Astrocyte (in vitro differentiated cells and primary cell): ENCODE data around the gene TOP3B. TPM values are rescaled to one million over a fixed set of nuclear protein-coding genes. Genes with fewer than 3 reads are reported as not detected.

Experiments used
- DNase-seq: peaks from one replicate; pipeline ENCODE4 v3.0.0-alpha.2; 2010; ENCODE audit warnings: low read depth
- FAIRE-seq: peaks from 2 replicates; lab custom pipeline; 2011; peaks lifted over from hg19 to GRCh38; lab: Jason Lieb, UNC
- H2AFZ ChIP-seq: 2 replicates; pipeline ENCODE4 v1.6.0; 2012; ENCODE audit warnings: low read depth, low read length, inconsistent platforms
- H3K27ac ChIP-seq: 2 replicates; pipeline ENCODE4 v1.5.1; 2011; ENCODE audit warnings: low read depth, low read length, inconsistent platforms
- H3K27me3 ChIP-seq: 2 replicates; pipeline ENCODE4 v1.6.0; 2011; ENCODE audit warnings: low read length, inconsistent platforms; ENCODE audit not compliant: insufficient read depth
- H3K36me3 ChIP-seq: 2 replicates; pipeline ENCODE4 v1.5.1; 2011; ENCODE audit warnings: low read length, inconsistent platforms; ENCODE audit not compliant: insufficient read depth
- H3K4me1 ChIP-seq: 2 replicates; pipeline ENCODE4 v1.5.1; 2011; ENCODE audit warnings: low read length, inconsistent platforms; ENCODE audit not compliant: insufficient read depth
- H3K4me2 ChIP-seq: 2 replicates; pipeline ENCODE4 v1.6.0; 2012; ENCODE audit warnings: low read length, inconsistent platforms
- H3K4me3 ChIP-seq: 2 replicates; pipeline ENCODE4 v1.5.1; 2011; ENCODE audit warnings: low read depth, mild to moderate bottlenecking, low read length, inconsistent platforms; ENCODE audit not compliant: insufficient read depth
- H3K79me2 ChIP-seq: 2 replicates; pipeline ENCODE4 v1.6.0; 2012; ENCODE audit warnings: mild to moderate bottlenecking, low read length, inconsistent platforms; ENCODE audit not compliant: insufficient read depth
- H3K9ac ChIP-seq: 2 replicates; pipeline ENCODE4 v1.6.0; 2012; ENCODE audit warnings: mild to moderate bottlenecking, low read length, inconsistent platforms
- H3K9me3 ChIP-seq: 2 replicates; pipeline ENCODE4 v1.5.1; 2012; ENCODE audit warnings: low read depth, mild to moderate bottlenecking, low read length, inconsistent platforms; ENCODE audit not compliant: insufficient read depth
- H4K20me1 ChIP-seq: 2 replicates; pipeline ENCODE4 v1.6.0; 2012; ENCODE audit warnings: low read length, inconsistent platforms; ENCODE audit not compliant: insufficient read depth
- H3K27ac Mint-ChIP-seq: one replicate; pipeline ENCODE4 v1.8.0; 2021; ENCODE audit warnings: mild to moderate bottlenecking, mixed read lengths; ENCODE audit not compliant: unreplicated experiment
- H3K27me3 Mint-ChIP-seq: one replicate; pipeline ENCODE4 v1.8.0; 2021; ENCODE audit warnings: low read depth, mixed read lengths; ENCODE audit not compliant: unreplicated experiment
- H3K36me3 Mint-ChIP-seq: one replicate; pipeline ENCODE4 v1.8.0; 2021; ENCODE audit warnings: low read depth, mixed read lengths; ENCODE audit not compliant: unreplicated experiment
- H3K4me1 Mint-ChIP-seq: one replicate; pipeline ENCODE4 v1.8.0; 2021; ENCODE audit warnings: low read depth, mixed read lengths; ENCODE audit not compliant: unreplicated experiment
- H3K4me3 Mint-ChIP-seq: one replicate; pipeline ENCODE4 v1.8.0; 2021; ENCODE audit warnings: mild to moderate bottlenecking, moderate library complexity, mixed read lengths; ENCODE audit not compliant: unreplicated experiment
- H3K9me3 Mint-ChIP-seq: one replicate; pipeline ENCODE4 v1.8.0; 2021; ENCODE audit warnings: mild to moderate bottlenecking, mixed read lengths; ENCODE audit not compliant: unreplicated experiment
- CTCF ChIP-seq: IDR thresholded peaks from 2 replicates; pipeline ENCODE4 v1.5.1; 2011; ENCODE audit warnings: low read depth, mild to moderate bottlenecking, inconsistent platforms, low read length, moderate library complexity; ENCODE audit not compliant: insufficient read depth
- EZH2 ChIP-seq: IDR thresholded peaks from 2 replicates; pipeline ENCODE4 v1.6.1; 2012; ENCODE audit warnings: mild to moderate bottlenecking, low read length, inconsistent platforms; ENCODE audit not compliant: insufficient read depth
- total RNA-seq: library from RNA; stranded (reverse); gene quantifications from 2 replicates; pipeline ENCODE4 v1.2.1, GENCODE V29; 2021

Gene TOP3B
- total RNA-seq, 1 donor from 2014 or later: 37.3 TPM

GRCh38 chr22:22005945-22006595 is 23.5 kb upstream of the TOP3B start:
- FAIRE-seq (no peak), DNase-seq (no peak)
- Mint-ChIP-seq H3K36me3 (no peaks in the 10 kb centered on the region), H3K9me3 (no peaks in the 10 kb centered on the region), H3K4me1 (no peaks in the 10 kb centered on the region), H3K27ac (no peak overlapping the region), H3K4me3 (no peak overlapping the region), H3K27me3 (peaks cover 40% of the 10 kb centered on the region)
- H3K9ac ChIP-seq: no peak overlapping the region
- no peaks in the 10 kb centered on the region for H4K20me1 ChIP-seq
- peaks cover 17% of the 10 kb centered on the region for H3K27me3 ChIP-seq
- H2AFZ ChIP-seq: no peak overlapping the region
- H3K9me3 ChIP-seq: no peaks in the 10 kb centered on the region
- H3K79me2 ChIP-seq: no peaks in the 10 kb centered on the region
- H3K4me3 ChIP-seq: no peak overlapping the region
- no peak overlapping the region for H3K4me2 ChIP-seq
- TF ChIP-seq EZH2: no peak
- no peak for TF ChIP-seq CTCF
- H3K27ac ChIP-seq: no peak overlapping the region
- H3K36me3 ChIP-seq: no peaks in the 10 kb centered on the region
- no peaks in the 10 kb centered on the region for H3K4me1 ChIP-seq

- TF ChIP-seq CTCF (no peak), EZH2 (no peak)
- Histone ChIP-seq H3K27me3 (peaks cover 15% of the 10 kb centered on the region), H3K27ac (no peak overlapping the region), H3K79me2 (no peaks in the 10 kb centered on the region), H3K4me2 (no peak overlapping the region), H3K4me1 (no peaks in the 10 kb centered on the region), H3K4me3 (no peak overlapping the region), H2AFZ (no peak overlapping the region), H4K20me1 (no peaks in the 10 kb centered on the region), H3K36me3 (no peaks in the 10 kb centered on the region), H3K9ac (no peak overlapping the region), H3K9me3 (no peaks in the 10 kb centered on the region)
- FAIRE-seq: no peak
- no peak for DNase-seq
- peaks cover 42% of the 10 kb centered on the region for H3K27me3 Mint-ChIP-seq
- H3K9me3 Mint-ChIP-seq: no peaks in the 10 kb centered on the region
- no peak overlapping the region for H3K4me3 Mint-ChIP-seq
- H3K36me3 Mint-ChIP-seq: no peaks in the 10 kb centered on the region
- no peaks in the 10 kb centered on the region for H3K4me1 Mint-ChIP-seq
- no peak overlapping the region for H3K27ac Mint-ChIP-seq
Observed at GRCh38 chr22:22003233-22003632, 20.6 kb upstream of the TOP3B start.

- TF ChIP-seq EZH2 (no peak), CTCF (no peak)
- Histone ChIP-seq H3K4me2 (no peak overlapping the region), H2AFZ (no peak overlapping the region), H3K9me3 (no peaks in the 10 kb centered on the region), H3K27me3 (peaks cover 18% of the 10 kb centered on the region), H3K27ac (no peak overlapping the region), H3K4me3 (no peak overlapping the region), H3K79me2 (no peaks in the 10 kb centered on the region), H3K4me1 (no peaks in the 10 kb centered on the region), H3K9ac (no peak overlapping the region), H3K36me3 (no peaks in the 10 kb centered on the region), H4K20me1 (no peaks in the 10 kb centered on the region)
- no peaks in the 10 kb centered on the region for H3K9me3 Mint-ChIP-seq
- H3K27me3 Mint-ChIP-seq: peaks cover 46% of the 10 kb centered on the region
- DNase-seq (no peak), FAIRE-seq (no peak)
- no peak overlapping the region for H3K4me3 Mint-ChIP-seq
- H3K27ac Mint-ChIP-seq: no peak overlapping the region
- no peaks in the 10 kb centered on the region for H3K36me3 Mint-ChIP-seq
- no peaks in the 10 kb centered on the region for H3K4me1 Mint-ChIP-seq
Observed at GRCh38 chr22:22002526-22003055, 20.0 kb upstream of the TOP3B start.
